NCI-H146 treated with DMSO at 0.1 percent for 48 hours (cell line): Measurements from ENCODE around the gene ANAPC5.
"Not testable (repeated sequence)": the region's sequence is repeated elsewhere in the genome, so short reads cannot be mapped to it uniquely, and the experiment has no call there.

Experiments used
- DNase-seq: peaks from one replicate; lab custom pipeline; 2025; ENCODE audit not compliant: unreplicated experiment; lab: John Stamatoyannopoulos, UW

Gene ANAPC5

GRCh38 chr12:121314431-121314830 is 37.8 kb downstream of the ANAPC5 start:
- DNase-seq: no peak

DNA sequence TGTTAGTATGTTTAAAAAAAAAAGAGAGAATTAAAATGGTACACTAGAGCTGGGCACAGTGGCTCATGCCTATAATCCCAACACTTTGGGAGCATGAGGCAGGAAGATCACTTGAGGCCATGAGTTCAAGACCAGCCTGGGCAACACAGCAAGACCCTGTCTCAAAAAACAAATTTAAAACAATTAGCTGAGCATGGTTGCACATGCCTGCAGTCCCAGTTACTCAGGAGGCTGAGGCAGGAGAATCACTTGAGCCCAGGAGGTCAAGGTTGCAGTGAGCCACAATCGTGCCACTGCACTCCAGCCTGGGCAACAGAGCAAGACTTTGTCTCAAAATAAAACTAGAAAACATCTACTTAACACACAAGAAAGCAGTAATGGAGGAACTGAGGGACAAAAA is 42.0 kb downstream of the ANAPC5 start:
- not testable (repeated sequence) for DNase-seq

DNA sequence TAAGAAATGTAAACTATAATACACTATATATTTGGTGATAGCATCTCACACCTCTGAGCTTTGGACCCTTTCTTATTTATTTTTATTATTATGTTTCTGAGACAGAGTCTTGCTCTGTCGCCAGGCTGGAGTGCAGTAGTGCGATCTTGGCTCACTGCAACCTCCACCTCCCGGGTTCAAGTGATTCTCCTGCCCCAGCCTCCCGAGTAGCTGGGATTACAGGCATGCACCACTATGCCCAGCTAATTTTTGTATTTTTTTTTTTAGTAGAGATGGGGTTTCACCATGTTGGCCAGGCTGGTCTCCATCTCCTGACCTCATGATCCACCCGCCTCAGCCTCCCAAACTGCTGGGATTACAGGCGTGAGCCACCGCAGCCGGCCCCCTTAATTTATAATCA is 44.8 kb downstream of the ANAPC5 start:
- DNase-seq: not testable (repeated sequence)

- no peak for DNase-seq
These were observed 47.9 kb downstream of the ANAPC5 start for GRCh38 chr12:121304306-121304705.

DNA sequence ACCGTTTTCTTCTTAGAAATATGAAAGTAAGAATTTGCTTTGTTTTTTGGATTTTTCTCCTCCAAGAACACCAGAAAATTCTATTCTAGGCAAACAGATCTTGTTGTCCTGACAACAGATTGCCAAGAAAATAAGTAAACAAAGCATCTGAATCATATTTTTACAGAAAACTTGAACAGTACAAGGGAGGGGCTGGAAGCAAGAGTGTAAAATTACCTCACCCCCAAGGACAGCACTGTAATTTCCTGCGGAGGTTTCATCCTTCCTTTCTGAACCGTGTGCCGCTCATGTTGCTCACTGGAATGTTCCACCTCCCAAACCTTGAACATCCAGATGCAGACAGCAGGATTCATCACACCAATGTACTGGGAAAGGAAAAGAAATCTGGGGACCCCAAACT is 50.3 kb downstream of the ANAPC5 start:
- DNase-seq: no peak

DNA sequence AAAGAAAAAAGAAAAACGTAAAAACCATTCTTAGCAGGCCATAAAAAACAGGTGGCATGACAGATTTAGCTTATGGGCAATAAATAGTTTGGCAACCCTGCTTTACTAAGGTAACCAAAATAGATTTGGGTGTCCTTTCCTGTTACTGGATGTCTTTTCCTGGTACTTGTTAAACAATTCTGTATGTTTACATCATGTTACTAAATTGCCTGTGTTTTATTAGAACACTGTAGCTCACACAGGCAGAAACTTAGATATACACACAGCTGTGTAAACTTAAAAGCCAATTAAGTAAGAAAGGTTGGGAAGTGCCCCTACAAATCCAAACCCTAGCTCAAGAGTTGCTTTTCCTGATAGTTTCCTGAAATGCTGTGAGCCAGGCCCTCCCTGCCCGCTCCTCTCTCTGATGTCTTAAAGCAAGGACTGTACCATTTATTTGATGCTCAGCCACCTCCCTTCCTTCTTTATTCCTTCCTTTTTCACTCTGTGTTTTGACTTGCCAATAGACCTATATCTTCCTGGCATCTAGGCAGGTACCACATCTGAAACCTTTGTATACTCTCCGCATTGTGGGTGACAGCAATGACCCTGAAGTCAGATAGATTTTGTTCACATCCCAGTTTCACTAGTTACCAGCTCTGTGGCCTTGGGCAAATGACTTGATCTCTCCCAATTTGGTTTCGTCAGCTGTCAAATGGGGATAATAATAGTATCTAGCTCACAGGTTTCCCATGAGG is 52.0 kb downstream of the ANAPC5 start:
- peak; percentile 86 for DNase-seq

GRCh38 chr12:121299662-121300061 is 52.5 kb downstream of the ANAPC5 start:
- DNase-seq: no peak

- DNase-seq: not testable (repeated sequence)
These were observed 53.8 kb downstream of the ANAPC5 start for GRCh38 chr12:121298411-121298810.

DNA sequence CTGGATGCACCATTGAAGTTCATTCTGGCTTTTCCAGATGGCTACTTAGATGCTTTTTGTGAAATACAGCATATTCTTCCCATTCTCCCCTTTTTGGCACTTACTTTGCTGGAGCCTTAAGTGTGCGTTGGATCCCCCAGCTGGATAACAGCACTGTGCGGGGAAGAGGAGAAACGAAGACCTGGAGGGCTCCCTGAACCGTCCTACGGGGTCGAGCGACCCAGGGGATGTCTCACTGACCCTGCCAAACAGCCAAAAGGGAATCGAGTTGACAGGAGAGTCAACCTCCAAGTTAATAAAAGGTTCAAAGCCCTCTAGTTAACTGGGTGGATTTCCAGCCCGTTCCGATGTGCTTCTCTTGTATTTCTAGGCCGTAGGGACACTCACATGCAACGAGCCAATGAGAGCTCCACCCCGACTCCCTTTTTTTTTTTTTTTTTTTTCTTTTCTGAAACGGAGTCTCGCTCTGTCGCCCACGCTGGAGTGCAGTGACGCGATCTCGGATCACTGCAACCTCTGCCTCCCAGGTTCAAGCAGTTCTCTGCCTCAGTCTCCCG is 54.7 kb downstream of the ANAPC5 start:
- DNase-seq: peak; percentile 37

- peak; percentile 66 for DNase-seq
These were observed 55.4 kb downstream of the ANAPC5 start, which contains the start of gene CAMKK2 for GRCh38 chr12:121296618-121297434. TSS of gene CAMKK2 (minus strand) at chr12:121296709. CDS start at chr12:121274526, 22,183 bp downstream.

GRCh38 chr12:121295746-121296617 is 56.2 kb downstream of the ANAPC5 start:
- DNase-seq: no peak

GRCh38 chr12:121295116-121295745 is 57.0 kb downstream of the ANAPC5 start:
- no peak for DNase-seq

DNA sequence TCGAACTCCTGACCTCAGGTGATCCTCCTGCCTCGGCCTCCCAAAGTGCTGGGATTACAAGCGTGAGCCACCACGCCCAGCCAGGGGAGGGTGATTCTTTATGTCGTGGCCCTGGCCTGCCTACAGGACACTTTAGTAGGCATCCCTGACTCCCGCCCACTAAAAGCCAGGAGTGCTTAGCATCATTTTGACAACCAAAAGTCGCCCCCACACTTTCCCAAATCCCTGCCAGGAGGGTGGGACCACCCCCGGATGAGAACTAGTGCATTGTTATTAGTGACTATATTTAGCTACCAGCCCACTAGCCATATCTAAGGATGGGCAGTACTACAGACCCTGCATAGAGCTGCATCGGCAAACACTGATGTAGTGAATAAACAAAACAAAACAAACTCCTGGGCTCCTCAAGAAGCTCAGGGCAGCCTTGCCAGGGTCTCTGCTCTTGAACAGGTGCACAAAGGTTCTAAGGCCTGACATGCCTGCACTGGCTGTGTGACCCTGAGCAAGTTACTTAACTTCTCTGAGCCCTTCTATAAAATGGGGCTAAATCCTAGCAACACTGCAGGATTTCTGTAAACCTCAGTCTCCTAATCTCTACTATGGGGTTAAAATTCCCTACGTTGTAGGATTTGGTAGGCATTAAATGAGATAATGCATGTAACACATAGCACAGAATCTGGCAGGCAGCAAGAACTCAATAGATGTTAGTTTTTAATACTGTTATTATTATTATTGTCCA is 57.9 kb downstream of the ANAPC5 start:
- no peak for DNase-seq

GRCh38 chr12:121293603-121294002 is 58.6 kb downstream of the ANAPC5 start:
- no peak for DNase-seq

DNA sequence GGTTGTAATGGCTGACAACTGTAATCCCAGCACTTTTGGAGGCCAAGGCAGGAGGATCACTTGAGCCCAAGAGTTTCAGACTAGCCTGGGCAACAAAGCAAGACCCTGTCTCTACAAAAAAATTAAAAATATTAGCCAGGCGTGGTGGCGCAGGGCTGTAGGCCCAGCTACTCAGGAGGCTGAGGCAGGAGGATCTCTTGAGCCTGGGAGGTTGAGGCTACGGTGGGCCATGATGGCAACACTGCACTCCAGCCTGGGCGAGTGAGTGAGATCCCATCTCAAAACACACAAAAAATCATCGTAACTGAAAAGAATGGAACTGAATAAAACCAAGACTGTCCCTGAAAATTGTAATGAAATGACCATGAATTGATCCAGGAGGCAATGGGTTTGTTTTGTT is 61.8 kb downstream of the ANAPC5 start:
- DNase-seq: no peak

GRCh38 chr12:121289962-121290361 is 62.2 kb downstream of the ANAPC5 start:
- DNase-seq: no peak

GRCh38 chr12:121288986-121289385 is 63.2 kb downstream of the ANAPC5 start:
- DNase-seq: no peak

- DNase-seq: no peak
These were observed 63.9 kb downstream of the ANAPC5 start for GRCh38 chr12:121288158-121288845.

- no peak for DNase-seq
These were observed 64.8 kb downstream of the ANAPC5 start for GRCh38 chr12:121287267-121287954.
